ENCODE data around the gene ADARB1.
A peak's percentile ranks its signal among the peaks of the same experiment; 100 is the strongest.
"Not testable (repeated sequence)": the region's sequence is repeated elsewhere in the genome, so short reads cannot be mapped to it uniquely, and the experiment has no call there.

ADARB1 gene

DNA sequence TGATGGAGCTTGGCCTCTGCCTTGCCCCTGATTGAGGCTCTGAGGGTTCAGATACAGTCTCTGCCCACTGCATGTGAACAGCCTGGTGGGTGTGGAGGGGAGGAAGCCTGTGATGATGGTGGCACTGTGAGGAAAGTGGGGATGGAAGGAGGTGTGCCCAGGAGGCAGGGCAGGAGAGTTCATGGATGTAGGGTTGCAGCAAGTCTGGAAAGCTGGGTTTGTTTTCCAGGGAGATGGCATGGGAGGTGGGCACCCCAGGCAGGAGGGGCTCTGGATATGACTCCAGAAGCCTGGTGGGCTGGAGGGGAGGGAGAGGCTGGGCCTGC lies 63.2 kb downstream of the ADARB1 start:
- no peaks in the 10 kb centered on the region for H3K36me3 ChIP-seq
- H3K27ac ChIP-seq = no peak overlapping the region
- no peak overlapping the region for H3K4me3 ChIP-seq (ENCODE audit: low read depth in 1 of 2, low read length in 1 of 2)
- no peaks in the 10 kb centered on the region for H3K9me3 ChIP-seq
- TF ChIP-seq, protein P1, sequence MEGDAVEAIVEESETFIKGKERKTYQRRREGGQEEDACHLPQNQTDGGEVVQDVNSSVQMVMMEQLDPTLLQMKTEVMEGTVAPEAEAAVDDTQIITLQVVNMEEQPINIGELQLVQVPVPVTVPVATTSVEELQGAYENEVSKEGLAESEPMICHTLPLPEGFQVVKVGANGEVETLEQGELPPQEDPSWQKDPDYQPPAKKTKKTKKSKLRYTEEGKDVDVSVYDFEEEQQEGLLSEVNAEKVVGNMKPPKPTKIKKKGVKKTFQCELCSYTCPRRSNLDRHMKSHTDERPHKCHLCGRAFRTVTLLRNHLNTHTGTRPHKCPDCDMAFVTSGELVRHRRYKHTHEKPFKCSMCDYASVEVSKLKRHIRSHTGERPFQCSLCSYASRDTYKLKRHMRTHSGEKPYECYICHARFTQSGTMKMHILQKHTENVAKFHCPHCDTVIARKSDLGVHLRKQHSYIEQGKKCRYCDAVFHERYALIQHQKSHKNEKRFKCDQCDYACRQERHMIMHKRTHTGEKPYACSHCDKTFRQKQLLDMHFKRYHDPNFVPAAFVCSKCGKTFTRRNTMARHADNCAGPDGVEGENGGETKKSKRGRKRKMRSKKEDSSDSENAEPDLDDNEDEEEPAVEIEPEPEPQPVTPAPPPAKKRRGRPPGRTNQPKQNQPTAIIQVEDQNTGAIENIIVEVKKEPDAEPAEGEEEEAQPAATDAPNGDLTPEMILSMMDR (IDR thresholded peaks at IDR 0.05) = no peak
- H3K27me3 ChIP-seq = peaks cover 8% of the 10 kb centered on the region
- no peaks in the 10 kb centered on the region for H3K4me1 ChIP-seq (ENCODE audit: control insufficient read depth in 1 of 2, insufficient read depth in 1 of 2, low read depth in 1 of 2, low read length in 1 of 2)

DNA sequence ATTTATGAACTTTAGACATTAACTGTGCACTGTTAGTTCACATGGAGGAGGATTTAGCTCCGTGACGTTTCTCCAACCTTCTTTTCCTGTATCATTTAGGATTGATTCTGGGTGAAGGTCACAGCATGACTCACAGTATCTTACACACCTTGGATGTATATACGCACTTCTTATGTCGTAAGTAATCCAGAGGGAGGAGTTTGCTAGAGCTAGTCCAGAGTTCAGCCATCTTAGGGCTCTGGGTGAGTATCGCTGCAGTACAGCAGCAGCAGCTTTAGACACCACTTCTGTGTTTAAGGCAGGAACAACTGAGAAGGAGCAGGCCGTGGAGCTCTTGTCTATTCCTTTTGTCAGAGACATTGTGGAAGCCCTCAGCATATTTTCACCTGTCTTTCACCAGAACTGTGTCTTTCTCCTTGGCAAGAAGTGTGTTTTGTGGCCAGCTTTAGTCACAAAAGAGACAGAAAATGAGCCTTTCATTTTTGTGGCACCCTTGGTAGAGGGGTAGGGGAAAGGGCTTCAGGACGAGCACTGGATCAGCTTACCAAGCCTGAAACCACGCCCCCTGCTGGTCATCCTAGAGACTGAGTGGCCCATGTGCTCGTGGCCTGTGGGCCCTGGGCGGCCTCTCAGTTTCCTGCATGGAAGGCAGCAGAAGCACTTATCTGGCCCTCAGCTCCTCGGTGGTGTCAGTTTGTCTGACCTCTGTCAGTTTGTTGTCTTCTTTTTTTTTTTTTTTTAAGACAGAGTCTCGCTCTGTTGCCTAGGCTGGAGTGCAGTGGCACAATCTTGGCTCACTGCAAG lies 64.0 kb downstream of the ADARB1 start:
- Histone ChIP-seq H3K27ac (no peak overlapping the region), H3K9me3 (no peaks in the 10 kb centered on the region), H3K36me3 (no peaks in the 10 kb centered on the region), H3K27me3 (no peaks in the 10 kb centered on the region), H3K4me1 (ENCODE audit: control insufficient read depth in 1 of 2, insufficient read depth in 1 of 2, low read depth in 1 of 2, low read length in 1 of 2) (no peaks in the 10 kb centered on the region), H3K4me3 (ENCODE audit: low read depth in 1 of 2, low read length in 1 of 2) (no peak overlapping the region)
- TF ChIP-seq, protein P1 (IDR thresholded peaks at IDR 0.05) = peak; percentile 65

DNA sequence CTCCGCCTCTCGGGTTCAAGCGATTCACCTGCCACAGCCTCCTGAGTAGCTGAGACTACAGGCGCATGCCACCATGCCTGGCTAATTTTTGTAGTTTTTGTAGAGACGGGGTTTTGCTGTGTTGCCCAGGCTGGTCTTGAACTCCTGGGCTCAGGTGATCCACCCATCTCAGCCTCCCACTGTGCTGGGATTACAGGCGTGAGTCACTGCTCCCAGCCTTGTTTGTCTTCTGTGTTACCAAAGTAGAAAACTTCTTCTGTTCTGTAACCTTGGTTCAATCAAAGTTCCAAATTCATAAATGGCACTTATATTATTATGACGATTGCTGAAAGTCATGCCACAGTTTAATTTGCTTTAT lies 64.6 kb downstream of the ADARB1 start:
- H3K36me3 ChIP-seq; H3K27me3 ChIP-seq; H3K9me3 ChIP-seq; H3K4me3 ChIP-seq (ENCODE audit: low read depth in 1 of 2, low read length in 1 of 2); H3K4me1 ChIP-seq (ENCODE audit: control insufficient read depth in 1 of 2, insufficient read depth in 1 of 2, low read depth in 1 of 2, low read length in 1 of 2); H3K27ac ChIP-seq: not testable (repeated sequence)

DNA sequence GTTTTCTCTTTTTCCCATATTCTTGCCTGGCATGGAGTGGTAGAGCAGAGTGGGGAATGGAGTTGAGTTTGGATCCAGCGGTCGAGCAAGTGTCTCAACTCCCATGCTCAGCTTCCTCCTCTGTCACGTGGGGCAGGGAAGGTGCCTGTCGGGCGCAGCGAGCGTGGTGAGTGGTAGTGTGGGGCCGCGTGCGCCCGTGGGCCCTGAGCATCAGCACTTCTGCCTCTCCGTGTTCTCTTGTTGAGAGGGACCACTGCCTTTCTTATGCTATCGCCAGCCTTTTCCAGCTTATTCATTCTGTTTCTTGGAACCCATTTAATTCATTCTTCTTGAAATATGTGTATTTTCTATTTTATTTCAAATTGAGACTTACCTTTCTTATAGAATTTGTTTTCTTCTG lies 65.1 kb downstream of the ADARB1 start:
- Histone ChIP-seq H3K36me3 (no peaks in the 10 kb centered on the region), H3K27me3 (no peaks in the 10 kb centered on the region), H3K9me3 (no peaks in the 10 kb centered on the region), H3K4me3 (ENCODE audit: low read depth in 1 of 2, low read length in 1 of 2) (no peak overlapping the region), H3K4me1 (ENCODE audit: control insufficient read depth in 1 of 2, insufficient read depth in 1 of 2, low read depth in 1 of 2, low read length in 1 of 2) (no peaks in the 10 kb centered on the region), H3K27ac (no peak overlapping the region)
- TF ChIP-seq, protein P1 (IDR thresholded peaks at IDR 0.05) = no peak

DNA sequence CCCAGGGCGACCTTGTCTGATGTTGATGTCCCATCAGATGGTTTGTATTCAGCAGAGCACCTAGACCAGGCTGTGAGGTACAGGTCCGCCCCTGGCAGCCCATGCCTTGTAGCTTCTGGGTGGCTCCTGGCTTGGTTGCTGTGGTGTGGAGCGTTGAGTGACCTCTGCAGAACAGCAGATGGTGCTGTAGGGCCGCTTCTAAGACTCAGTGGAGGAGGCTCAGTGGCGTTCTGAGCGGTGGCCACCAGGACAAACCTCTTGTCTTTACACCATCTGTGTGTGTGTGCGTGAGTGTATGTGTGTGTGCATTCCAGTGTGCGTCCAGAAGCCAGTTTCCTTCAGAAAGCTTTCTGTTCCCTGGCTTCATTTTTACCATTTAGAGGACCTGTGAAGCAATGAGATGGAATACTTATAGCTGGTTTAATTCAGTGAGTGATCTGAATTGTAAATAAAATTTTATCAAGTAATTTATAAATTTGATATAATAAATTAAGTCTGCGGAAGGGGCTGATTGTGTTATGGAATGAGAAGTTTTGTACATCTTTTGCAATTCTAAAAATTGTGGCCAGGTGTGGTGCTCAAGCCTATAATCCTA lies 66.1 kb downstream of the ADARB1 start:
- Histone ChIP-seq H3K36me3 (no peaks in the 10 kb centered on the region), H3K4me1 (ENCODE audit: control insufficient read depth in 1 of 2, insufficient read depth in 1 of 2, low read depth in 1 of 2, low read length in 1 of 2) (no peaks in the 10 kb centered on the region), H3K27me3 (no peaks in the 10 kb centered on the region), H3K9me3 (no peaks in the 10 kb centered on the region), H3K4me3 (ENCODE audit: low read depth in 1 of 2, low read length in 1 of 2) (no peak overlapping the region), H3K27ac (no peak overlapping the region)
- TF ChIP-seq, protein P1 (IDR thresholded peaks at IDR 0.05) = no peak

DNA sequence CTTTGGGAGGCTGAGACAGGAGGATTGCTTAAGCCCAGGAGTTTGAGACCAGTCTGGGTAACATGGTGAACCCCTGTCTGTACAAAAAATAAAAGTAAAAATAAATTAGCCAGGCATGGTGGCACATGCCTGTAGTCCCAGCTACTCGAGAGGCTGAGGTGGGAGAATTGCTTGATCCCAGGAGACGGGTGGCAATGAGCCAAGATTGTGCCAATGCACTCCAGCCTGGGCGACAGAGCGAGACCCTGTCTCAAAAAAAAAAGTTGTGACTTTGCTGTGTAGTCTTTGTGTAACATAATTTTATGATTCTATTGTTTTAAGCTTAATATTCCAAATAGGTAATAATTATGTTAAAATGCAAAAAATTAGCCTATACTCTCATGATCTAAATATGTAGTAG lies 66.6 kb downstream of the ADARB1 start:
- H3K4me3 ChIP-seq (ENCODE audit: low read depth in 1 of 2, low read length in 1 of 2); H3K4me1 ChIP-seq (ENCODE audit: control insufficient read depth in 1 of 2, insufficient read depth in 1 of 2, low read depth in 1 of 2, low read length in 1 of 2); H3K36me3 ChIP-seq: not testable (repeated sequence)

More for the DNA sequence above, 66.6 kb downstream of the ADARB1 start:
- not testable (repeated sequence) for H3K27me3 ChIP-seq, H3K9me3 ChIP-seq, H3K27ac ChIP-seq
